Measurements from ENCODE around the gene KDM4B. TPM values are rescaled to one million over a fixed set of nuclear protein-coding genes. Genes with fewer than 3 reads are reported as not detected.
"Not testable (repeated sequence)": the region's sequence is repeated elsewhere in the genome, so short reads cannot be mapped to it uniquely, and the experiment has no call there.

The KDM4B gene
- total and polyA plus RNA-seq, 10 of the 15 experiments (the other 5 are each of a cell fraction or from before 2014, with no cell fraction given) = 0.47 to 49.6 (median 16.2) TPM

- WGBS (ENCODE audit: insufficient coverage, insufficient replicate concordance, low lambda C conversion rate, missing lambda C conversion rate) = 39% methylated on average over 12 of the region's 12 CpGs
- H3K9ac ChIP-seq (ENCODE audit: control insufficient read depth, insufficient read depth, low read length); H3K9me3 ChIP-seq (replicated peaks; ENCODE audit: control insufficient read depth, insufficient read depth, low read length); H3K36me3 ChIP-seq (ENCODE audit: control insufficient read depth in 2 of 2, insufficient read depth in 2 of 2, low read length in 1 of 2); H3K4me3 ChIP-seq; H3K4me1 ChIP-seq (ENCODE audit: control insufficient read depth, insufficient read depth, low read length); BruUV-seq (replicated peaks); intact Hi-C loops (cut with micrococcal nuclease; ENCODE audit: unreplicated experiment); H3K27ac ChIP-seq (ENCODE audit: control insufficient read depth, insufficient read depth); in situ Hi-C loops (cut with MboI); H4K20me1 ChIP-seq (ENCODE audit: control insufficient read depth, insufficient read depth); H3K4me2 ChIP-seq (ENCODE audit: control insufficient read depth, insufficient read depth); H2AFZ ChIP-seq (ENCODE audit: control insufficient read depth, low read depth, low read length); H3K27me3 ChIP-seq (replicated peaks in 1 of 2; ENCODE audit: control insufficient read depth in 2 of 2, insufficient read depth in 2 of 2, low read length in 1 of 2); DNase-seq (ENCODE audit: low read depth, low spot score): not testable (repeated sequence)
- CTCF ChIA-PET = interaction anchor here (1.1 to 5.9 kb wide), 7 partner anchors 28 to 220 kb away, joined by 3 to 72 read pairs (median 20); no protein-coding TSS in a partner anchor
- POLR2A ChIA-PET = interaction anchor here (1.8 kb wide), 1 partner anchor 220 kb away, joined by 3 read pairs; no protein-coding TSS in a partner anchor
- RAD21 ChIA-PET (ENCODE audit: unreplicated experiment) = interaction anchor here (0.9 to 2.7 kb wide), 2 partner anchors 9 to 220 kb away, joined by 3 to 35 read pairs; no protein-coding TSS in a partner anchor
- FAIRE-seq = peak; percentile 35
- TF ChIP-seq PAX5 (IDR thresholded peaks at IDR 0.05; ENCODE audit: borderline replicate concordance, low read depth, low read length) (peak; percentile 58; the same call in 1 of the 2 replicates), CTCF (IDR thresholded peaks at IDR 0.05 in 2 of 3, conservative IDR thresholded peaks at IDR 0.05 in 1 of 3; ENCODE audit: control insufficient read depth in 2 of 3, extremely low read depth in 1 of 3, insufficient read depth in 1 of 3, low read depth in 3 of 3, low read length in 3 of 3) (peak; percentile 40 to 63 (median 56)), RAD21 (IDR thresholded peaks at IDR 0.05; ENCODE audit: insufficient read depth, low read depth, low read length) (0 out of 2 replicates have a peak, but pooled peaks have one; percentile 4)
- SMC1A ChIA-PET (ENCODE audit: uncharacterized antibody, unreplicated experiment) = interaction anchor here (0.8 to 1.2 kb wide), 2 partner anchors 61 to 156 kb away, joined by 3 to 4 read pairs; partner anchors contain the start of gene KDM4B
- peak; percentile 42 for ATAC-seq
- H3K79me2 ChIP-seq (ENCODE audit: control insufficient read depth, insufficient read depth, low read length) = peaks cover 18% of the 10 kb centered on the region
These were observed 60.7 kb downstream of the KDM4B start for GRCh38 chr19:5029596-5029995.

Data from GM12878 (cell line).